ENCODE measurements around the gene BCL11A.

BCL11A gene

GRCh38 chr2:60558536-60558935 is 5.1 kb upstream of the BCL11A start:
- DNase-seq (ENCODE audit: low read depth) = no peak

GRCh38 chr2:60557486-60557864 is 4.0 kb upstream of the BCL11A start:
- no peak for DNase-seq (ENCODE audit: low read depth)

GRCh38 chr2:60556576-60557485 is 3.4 kb upstream of the BCL11A start:
- no peak for DNase-seq (ENCODE audit: low read depth)

GRCh38 chr2:60556175-60556574 is 2.7 kb upstream of the BCL11A start:
- DNase-seq (ENCODE audit: low read depth) = no peak

- DNase-seq (ENCODE audit: low read depth) = no peak
Measured at GRCh38 chr2:60555783-60556139, 2.3 kb upstream of the BCL11A start.

GRCh38 chr2:60555066-60555782 is 1.8 kb upstream of the BCL11A start:
- peak; percentile 18 for DNase-seq (ENCODE audit: low read depth)

GRCh38 chr2:60554646-60555065 is 1.2 kb upstream of the BCL11A start:
- DNase-seq (ENCODE audit: low read depth) = no peak

GRCh38 chr2:60554074-60554645 is 706 bp upstream of the BCL11A start:
- no peak for DNase-seq (ENCODE audit: low read depth)

GRCh38 chr2:60552851-60553494 is 481 bp downstream of the BCL11A start:
- DNase-seq (ENCODE audit: low read depth) = no peak

GRCh38 chr2:60552078-60552850 is 1.2 kb downstream of the BCL11A start:
- no peak for DNase-seq (ENCODE audit: low read depth)

- DNase-seq (ENCODE audit: low read depth) = no peak
Measured at GRCh38 chr2:60551240-60552077, 2.0 kb downstream of the BCL11A start.

GRCh38 chr2:60550984-60551239 is 2.5 kb downstream of the BCL11A start:
- DNase-seq (ENCODE audit: low read depth) = no peak

- no peak for DNase-seq (ENCODE audit: low read depth)
Measured at GRCh38 chr2:60550178-60550983, 3.1 kb downstream of the BCL11A start.

GRCh38 chr2:60549928-60550177 is 3.6 kb downstream of the BCL11A start:
- DNase-seq (ENCODE audit: low read depth) = no peak

GRCh38 chr2:60549238-60549927 is 4.1 kb downstream of the BCL11A start:
- DNase-seq (ENCODE audit: low read depth) = no peak

- DNase-seq (ENCODE audit: low read depth) = no peak
Measured at GRCh38 chr2:60548845-60549237, 4.6 kb downstream of the BCL11A start.

- DNase-seq (ENCODE audit: low read depth) = no peak
Measured at GRCh38 chr2:60548311-60548710, 5.1 kb downstream of the BCL11A start.

GRCh38 chr2:60547841-60548240 is 5.6 kb downstream of the BCL11A start:
- no peak for DNase-seq (ENCODE audit: low read depth)

- DNase-seq (ENCODE audit: low read depth) = no peak
Measured at GRCh38 chr2:60546756-60547420, 6.6 kb downstream of the BCL11A start.
